Mesothelial cell of epicardium (in vitro differentiated cells): Measurements from ENCODE around the gene DNAJC30. TPM values are rescaled to one million over a fixed set of nuclear protein-coding genes. Genes with fewer than 3 reads are reported as not detected.

Experiments
- DNase-seq, 2 experiments: peaks; one replicate each; pipeline ENCODE4 v3.0.0; 2021; ENCODE audit warnings: low spot score in 2 of 2; ENCODE audit not compliant: unreplicated experiment in 2 of 2
- H3K27ac Mint-ChIP-seq: 2 replicates; pipeline ENCODE4 v1.8.0; 2021; ENCODE audit warnings: mixed read lengths
- H3K27me3 Mint-ChIP-seq: 2 replicates; pipeline ENCODE4 v1.8.0; 2021; ENCODE audit warnings: low read depth, mixed read lengths
- H3K36me3 Mint-ChIP-seq: 2 replicates; pipeline ENCODE4 v1.8.0; 2021; ENCODE audit warnings: mixed read lengths
- H3K4me1 Mint-ChIP-seq: 2 replicates; pipeline ENCODE4 v1.8.0; 2021; ENCODE audit warnings: mixed read lengths
- H3K4me3 Mint-ChIP-seq: 2 replicates; pipeline ENCODE4 v1.8.0; 2021; ENCODE audit warnings: mild to moderate bottlenecking, moderate library complexity, mixed read lengths
- H3K9me3 Mint-ChIP-seq: 2 replicates; pipeline ENCODE4 v1.8.0; 2021; ENCODE audit warnings: mixed read lengths
- total RNA-seq: library from RNA; stranded (reverse); gene quantifications from 3 replicates; pipeline ENCODE4 v1.2.1, GENCODE V29; 2021
- TF ChIP-seq, protein P1 (sequence below): fragments of 200-600 bp; sonication (generic); IDR thresholded peaks from one replicate; pipeline ENCODE4 v1.5.0; 2021; ENCODE audit warnings: antibody characterized with exemption; ENCODE audit not compliant: unreplicated experiment

DNAJC30 gene
- total RNA-seq, 1 donor from 2014 or later: 13.1 TPM

DNA sequence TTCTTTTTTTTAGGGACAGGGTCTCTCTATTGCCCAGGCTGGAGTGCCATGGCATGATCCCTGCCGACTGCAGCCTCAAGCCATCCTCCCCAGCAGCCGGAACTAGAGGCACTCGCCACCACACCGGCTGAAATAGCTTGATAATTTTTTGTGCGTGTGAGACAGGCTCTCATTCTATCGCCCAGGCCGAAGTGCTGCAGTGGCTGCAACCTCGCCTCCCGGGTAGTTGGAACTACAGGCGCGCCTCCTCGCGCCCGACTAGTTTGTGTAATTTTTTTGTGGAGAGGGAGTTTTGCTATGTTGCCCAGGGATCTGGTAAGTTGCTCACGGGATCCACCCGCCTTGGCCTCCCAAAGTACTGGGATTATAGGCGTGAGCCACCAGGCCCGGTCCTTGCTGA lies 2.1 kb upstream of the DNAJC30 start:
- Mint-ChIP-seq H3K27ac (no peak overlapping the region), H3K27me3 (no peaks in the 10 kb centered on the region)

DNA sequence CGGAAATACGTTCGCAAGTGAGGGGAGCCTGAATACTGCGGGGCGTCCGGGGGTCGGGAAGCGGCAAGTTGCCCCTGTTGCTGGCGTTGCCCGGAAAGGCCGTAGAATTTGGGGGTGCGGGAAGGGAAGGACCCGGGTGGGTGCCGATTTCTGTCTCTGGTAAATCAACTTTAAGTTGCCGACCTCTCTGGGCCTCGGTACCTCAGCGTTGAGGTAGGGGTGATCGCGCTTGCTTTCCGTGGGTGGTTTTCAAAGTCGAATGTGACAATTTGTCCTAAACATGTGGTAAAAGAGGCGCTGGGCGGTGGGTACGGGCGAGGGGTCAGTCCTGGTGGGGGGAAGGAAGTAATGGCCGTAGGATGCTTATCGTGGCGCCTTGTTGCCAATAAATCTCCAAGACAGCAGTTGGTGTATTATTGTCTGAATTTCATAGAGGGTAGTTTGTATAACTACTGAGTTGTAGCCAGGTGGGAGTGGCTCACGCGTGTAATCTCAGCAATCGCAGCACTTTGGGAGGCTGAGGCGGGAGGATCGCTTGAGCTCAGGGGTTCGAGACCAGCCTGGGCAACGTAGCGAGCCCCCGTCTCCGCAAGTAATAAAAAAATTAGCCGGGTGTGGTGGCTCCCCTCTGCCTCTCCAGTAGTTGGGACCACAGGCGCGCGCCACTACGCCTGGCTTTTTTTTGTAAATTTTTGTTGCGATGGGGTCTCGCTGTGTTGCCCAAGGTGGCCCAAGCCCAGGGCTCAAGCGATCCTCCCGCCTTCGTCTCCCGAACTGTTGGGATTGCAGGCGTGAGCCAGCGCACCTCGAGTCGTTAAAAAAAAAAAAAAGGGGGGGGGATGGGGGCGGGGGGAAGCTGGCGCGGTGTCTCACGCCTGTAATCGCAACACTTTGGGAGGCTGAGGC lies 788 bp upstream of the DNAJC30 start:
- no peaks in the 10 kb centered on the region for H3K27me3 Mint-ChIP-seq
- TF ChIP-seq, protein P1, sequence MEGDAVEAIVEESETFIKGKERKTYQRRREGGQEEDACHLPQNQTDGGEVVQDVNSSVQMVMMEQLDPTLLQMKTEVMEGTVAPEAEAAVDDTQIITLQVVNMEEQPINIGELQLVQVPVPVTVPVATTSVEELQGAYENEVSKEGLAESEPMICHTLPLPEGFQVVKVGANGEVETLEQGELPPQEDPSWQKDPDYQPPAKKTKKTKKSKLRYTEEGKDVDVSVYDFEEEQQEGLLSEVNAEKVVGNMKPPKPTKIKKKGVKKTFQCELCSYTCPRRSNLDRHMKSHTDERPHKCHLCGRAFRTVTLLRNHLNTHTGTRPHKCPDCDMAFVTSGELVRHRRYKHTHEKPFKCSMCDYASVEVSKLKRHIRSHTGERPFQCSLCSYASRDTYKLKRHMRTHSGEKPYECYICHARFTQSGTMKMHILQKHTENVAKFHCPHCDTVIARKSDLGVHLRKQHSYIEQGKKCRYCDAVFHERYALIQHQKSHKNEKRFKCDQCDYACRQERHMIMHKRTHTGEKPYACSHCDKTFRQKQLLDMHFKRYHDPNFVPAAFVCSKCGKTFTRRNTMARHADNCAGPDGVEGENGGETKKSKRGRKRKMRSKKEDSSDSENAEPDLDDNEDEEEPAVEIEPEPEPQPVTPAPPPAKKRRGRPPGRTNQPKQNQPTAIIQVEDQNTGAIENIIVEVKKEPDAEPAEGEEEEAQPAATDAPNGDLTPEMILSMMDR: no peak
- peaks cover 21% of the 10 kb centered on the region for H3K36me3 Mint-ChIP-seq
- H3K27ac Mint-ChIP-seq: peak overlapping the region; percentile 97
- H3K9me3 Mint-ChIP-seq: no peaks in the 10 kb centered on the region
- peak overlapping the region; percentile 90 for H3K4me3 Mint-ChIP-seq
- peaks cover 27% of the 10 kb centered on the region for H3K4me1 Mint-ChIP-seq
- DNase-seq: no peak

More for the DNA sequence above, 2.1 kb upstream of the DNAJC30 start:
- Mint-ChIP-seq H3K4me1 (peaks cover 25% of the 10 kb centered on the region), H3K4me3 (peak overlapping the region; percentile 90), H3K9me3 (no peaks in the 10 kb centered on the region), H3K36me3 (peaks cover 27% of the 10 kb centered on the region)
- DNase-seq: no peak
- TF ChIP-seq, protein P1: no peak

DNA sequence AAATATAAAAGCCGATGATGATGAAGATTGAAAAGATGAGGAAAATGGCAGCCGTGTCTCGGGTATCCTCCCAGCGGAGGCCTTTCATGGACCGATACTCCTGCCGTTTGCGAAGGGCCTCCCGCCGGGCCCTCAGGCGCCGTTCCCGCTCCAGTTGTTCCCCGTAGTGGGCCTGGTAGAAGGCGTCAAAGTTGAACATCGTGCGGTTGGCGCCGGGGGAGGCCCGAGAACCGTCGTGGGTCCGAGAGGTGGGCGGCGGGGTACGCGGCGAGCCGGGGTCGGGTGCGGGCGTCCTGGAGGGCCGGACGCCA lies 553 bp downstream of the DNAJC30 start:
- H3K9me3 Mint-ChIP-seq: no peaks in the 10 kb centered on the region
- peak overlapping the region; percentile 90 for H3K4me3 Mint-ChIP-seq
- H3K27ac Mint-ChIP-seq: peak overlapping the region; percentile 97
- DNase-seq: peak in 1 of 2 experiments; percentile 44
- H3K27me3 Mint-ChIP-seq: no peaks in the 10 kb centered on the region
- peaks cover 26% of the 10 kb centered on the region for H3K36me3 Mint-ChIP-seq
- TF ChIP-seq, protein P1: no peak
- H3K4me1 Mint-ChIP-seq: peaks cover 27% of the 10 kb centered on the region

DNA sequence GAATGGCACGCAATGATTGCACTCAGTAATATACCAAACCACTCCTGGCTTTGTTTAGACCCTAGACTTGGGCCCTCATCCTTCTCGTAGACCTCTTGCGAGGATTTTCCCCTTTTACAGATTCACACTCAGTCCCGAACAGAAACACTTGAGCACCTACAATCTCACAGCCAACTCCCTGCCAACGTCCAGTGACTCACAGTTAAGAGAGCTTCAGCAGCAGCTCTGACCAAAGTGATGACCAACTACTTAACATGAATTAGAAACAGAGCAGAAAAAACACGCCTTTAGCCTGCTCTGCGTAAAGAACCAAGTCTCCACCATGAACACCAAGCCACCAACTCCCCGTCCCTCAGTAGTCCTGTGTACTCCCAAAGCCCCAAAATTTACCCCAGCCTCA lies 2.2 kb downstream of the DNAJC30 start:
- H3K4me3 Mint-ChIP-seq: peak overlapping the region; percentile 90

DNA sequence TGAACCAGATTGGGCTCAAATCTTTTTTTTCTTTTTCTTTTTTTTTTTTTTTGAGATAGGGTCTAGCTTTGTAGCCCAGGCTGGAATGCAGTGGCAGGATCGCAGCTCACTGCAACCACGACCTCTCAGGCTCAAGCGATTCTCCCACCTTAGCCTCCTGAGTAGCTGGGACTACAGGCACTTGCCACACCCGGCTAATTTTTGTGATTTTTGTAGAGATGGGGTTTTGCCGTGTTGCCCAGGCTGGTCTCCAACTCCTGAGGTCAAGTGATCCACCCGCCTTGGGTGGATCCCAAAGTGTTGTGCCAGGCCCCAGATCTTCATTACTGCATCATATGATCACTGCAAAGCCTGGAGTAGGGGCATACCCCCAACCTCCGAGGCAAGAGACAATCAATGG lies 2.8 kb downstream of the DNAJC30 start:
- no peak for DNase-seq
- peaks cover 19% of the 10 kb centered on the region for H3K36me3 Mint-ChIP-seq
- peaks cover 27% of the 10 kb centered on the region for H3K4me1 Mint-ChIP-seq
- H3K9me3 Mint-ChIP-seq: no peaks in the 10 kb centered on the region
- no peak overlapping the region for H3K27ac Mint-ChIP-seq
- no peaks in the 10 kb centered on the region for H3K27me3 Mint-ChIP-seq
- H3K4me3 Mint-ChIP-seq: peak overlapping the region; percentile 90
- TF ChIP-seq, protein P1: no peak

More for the DNA sequence above, 2.2 kb downstream of the DNAJC30 start:
- no peaks in the 10 kb centered on the region for H3K27me3 Mint-ChIP-seq
- TF ChIP-seq, protein P1: no peak
- H3K9me3 Mint-ChIP-seq: no peaks in the 10 kb centered on the region
- H3K27ac Mint-ChIP-seq: peak overlapping the region; percentile 35
- peaks cover 20% of the 10 kb centered on the region for H3K36me3 Mint-ChIP-seq
- DNase-seq: no peak
- H3K4me1 Mint-ChIP-seq: peaks cover 27% of the 10 kb centered on the region
